Smooth muscle cell (in vitro differentiated cells): ENCODE data around the gene DEF6. TPM values are rescaled to one million over a fixed set of nuclear protein-coding genes. Genes with fewer than 3 reads are reported as not detected.

Experiments used
- DNase-seq: peaks from one replicate; lab custom pipeline; 2025; ENCODE audit not compliant: unreplicated experiment; lab: John Stamatoyannopoulos, UW
- H2AFZ ChIP-seq: fragments of 200-600 bp; sonication (generic); 2 replicates; pipeline ENCODE4 v1.6.0; 2016; ENCODE audit warnings: antibody characterized with exemption, low read depth, mild to moderate bottlenecking
- H3F3A ChIP-seq: fragments of 200-600 bp; sonication (generic); 2 replicates; pipeline ENCODE4 v1.6.0; 2017; ENCODE audit warnings: antibody characterized with exemption, low read depth
- H3K27ac ChIP-seq: fragments of 200-600 bp; sonication (generic); 2 replicates; pipeline ENCODE4 v1.5.1; 2016; ENCODE audit warnings: low read depth, mild to moderate bottlenecking
- H3K27me3 ChIP-seq: fragments of 200-600 bp; sonication (generic); 2 replicates; pipeline ENCODE4 v1.6.1; 2016; ENCODE audit warnings: low read depth, mild to moderate bottlenecking
- H3K36me3 ChIP-seq: fragments of 200-600 bp; sonication (generic); 2 replicates; pipeline ENCODE4 v1.5.1; 2016; ENCODE audit warnings: low read depth
- H3K4me1 ChIP-seq: fragments of 200-600 bp; sonication (generic); 2 replicates; pipeline ENCODE4 v1.5.1; 2016; ENCODE audit warnings: low read depth
- H3K4me2 ChIP-seq: fragments of 200-600 bp; sonication (generic); 2 replicates; pipeline ENCODE4 v1.6.0; 2016; ENCODE audit warnings: mild to moderate bottlenecking
- H3K4me3 ChIP-seq: fragments of 200-600 bp; sonication (generic); 2 replicates; pipeline ENCODE4 v1.5.1; 2016; ENCODE audit warnings: mild to moderate bottlenecking
- H3K79me2 ChIP-seq: fragments of 200-600 bp; sonication (generic); 2 replicates; pipeline ENCODE4 v1.6.0; 2016; ENCODE audit warnings: low read depth, mild to moderate bottlenecking
- H3K9ac ChIP-seq: fragments of 200-600 bp; sonication (generic); 2 replicates; pipeline ENCODE4 v1.6.0; 2016; ENCODE audit warnings: low read depth
- H3K9me3 ChIP-seq: fragments of 200-600 bp; sonication (generic); replicated peaks from 2 replicates; pipeline ENCODE4 v1.5.1; 2016; ENCODE audit warnings: low read depth
- H4K20me1 ChIP-seq: fragments of 200-600 bp; sonication (generic); 2 replicates; pipeline ENCODE4 v1.6.0; 2016; ENCODE audit warnings: low read depth
- CTCF ChIP-seq: fragments of 200-600 bp; sonication (generic); IDR thresholded peaks from 2 replicates; pipeline ENCODE4 v1.5.1; 2017; ENCODE audit warnings: borderline replicate concordance, mild to moderate bottlenecking, antibody characterized with exemption; ENCODE audit not compliant: insufficient read depth, poor library complexity, severe bottlenecking
- WGBS: methylation state at CpG from one replicate; pipeline ENCODE4 v1.1.7; 2016; ENCODE audit warnings: low lambda C conversion rate; 5-methylcytosine and 5-hydroxymethylcytosine counted together
- polyA plus RNA-seq: library from polyadenylated mRNA; unstranded; fragments of >200 nt; fragmentation: Nextera tagmentation; extraction: Ambion mirVana; gene quantifications from 2 replicates; pipeline ENCODE4 v1.2.1, GENCODE V29; 2016
- total RNA-seq: library from RNA; depleted of rRNA; stranded (reverse); fragments of >200 nt; gene quantifications from 2 replicates; pipeline ENCODE4 v1.2.3, GENCODE V29; 2014

Gene DEF6
- total and polyA plus RNA-seq, 2 experiments from 2014 or later: 2.8 to 3.6 TPM

GRCh38 chr6:35358086-35358485 lies 60.5 kb downstream of the DEF6 start:
- Histone ChIP-seq H3K4me3 (no peak overlapping the region), H3K9ac (no peak overlapping the region), H3K9me3 (no peaks in the 10 kb centered on the region), H2AFZ (no peak overlapping the region), H3K79me2 (peaks cover 49% of the 10 kb centered on the region), H3K36me3 (no peaks in the 10 kb centered on the region), H3F3A (peaks cover 24% of the 10 kb centered on the region), H3K4me2 (no peak overlapping the region), H4K20me1 (no peaks in the 10 kb centered on the region), H3K4me1 (peaks cover 21% of the 10 kb centered on the region), H3K27me3 (no peaks in the 10 kb centered on the region), H3K27ac (no peak overlapping the region)
- no peak for DNase-seq
- TF ChIP-seq CTCF: no peak
- 97% methylated on average over 3 of the region's 3 CpGs for WGBS

GRCh38 chr6:35359346-35359743 lies 61.7 kb downstream of the DEF6 start:
- Histone ChIP-seq H2AFZ (no peak overlapping the region), H3F3A (peaks cover 24% of the 10 kb centered on the region), H4K20me1 (no peaks in the 10 kb centered on the region), H3K79me2 (peaks cover 50% of the 10 kb centered on the region), H3K4me1 (peaks cover 29% of the 10 kb centered on the region), H3K27me3 (no peaks in the 10 kb centered on the region), H3K9ac (no peak overlapping the region), H3K27ac (peak overlapping the region; percentile 75), H3K36me3 (no peaks in the 10 kb centered on the region), H3K4me2 (peak overlapping the region; percentile 52), H3K4me3 (no peak overlapping the region), H3K9me3 (no peaks in the 10 kb centered on the region)
- DNase-seq: no peak
- WGBS: 96% methylated on average over 5 of the region's 5 CpGs
- no peak for TF ChIP-seq CTCF

GRCh38 chr6:35359744-35360348 lies 62.2 kb downstream of the DEF6 start:
- H3K4me2 ChIP-seq: peak overlapping the region; percentile 52
- peak overlapping the region; percentile 75 for H3K27ac ChIP-seq

More at GRCh38 chr6:35359744-35360348, 62.2 kb downstream of the DEF6 start:
- DNase-seq: no peak
- no peak overlapping the region for H3K9ac ChIP-seq
- H3K27me3 ChIP-seq: no peaks in the 10 kb centered on the region
- H3F3A ChIP-seq: peaks cover 24% of the 10 kb centered on the region
- no peaks in the 10 kb centered on the region for H3K9me3 ChIP-seq
- H3K36me3 ChIP-seq: no peaks in the 10 kb centered on the region
- H2AFZ ChIP-seq: no peak overlapping the region
- no peak for TF ChIP-seq CTCF
- no peaks in the 10 kb centered on the region for H4K20me1 ChIP-seq
- no peak overlapping the region for H3K4me3 ChIP-seq
- 14% methylated on average over 2 of the region's 2 CpGs for WGBS
- peaks cover 29% of the 10 kb centered on the region for H3K4me1 ChIP-seq
- H3K79me2 ChIP-seq: peaks cover 55% of the 10 kb centered on the region
